IMR-90 (cell line): Measurements from ENCODE around the gene NPIPB8. TPM values are rescaled to one million over a fixed set of nuclear protein-coding genes. Genes with fewer than 3 reads are reported as not detected.
"Not testable (repeated sequence)": the region's sequence is repeated elsewhere in the genome, so short reads cannot be mapped to it uniquely, and the experiment has no call there.

Source experiments
- ATAC-seq: fragments of 200-7000 bp; cut with Tn5 transposase; 2 replicates; pipeline ENCODE4 v1.9.1; 2020; ENCODE audit warnings: low read depth, mild to moderate bottlenecking, moderate library complexity
- BruUV-seq: library from RNA; stranded (reverse); fragments of 400-500 nt; replicated peaks from 2 replicates; lab custom pipeline; 2021; lab: Mats Ljungman, UMichigan
- CTCF ChIA-PET: fragments of 300-600 bp; formaldehyde crosslinking; extraction: SDS; loops from one replicate; lab custom pipeline; 2021; ENCODE audit warnings: antibody characterized with exemption; lab: Yijun Ruan, JAX
- POLR2A ChIA-PET: fragments of 300-600 bp; sonication (Branson Sonifier 250); formaldehyde crosslinking; loops from one replicate; lab custom pipeline; 2022; ENCODE audit warnings: antibody characterized with exemption; ENCODE audit not compliant: unreplicated experiment; lab: Charles Lee
- DNase-seq: peaks from one replicate; pipeline ENCODE4 v3.0.0; 2013
- H2AFZ ChIP-seq: replicated peaks from 2 replicates; pipeline ENCODE3; 2013; ENCODE audit warnings: low read length, mild to moderate bottlenecking; ENCODE audit not compliant: poor library complexity
- H2AK5ac ChIP-seq: 2 replicates; pipeline ENCODE4 v1.6.1; 2013; ENCODE audit warnings: low read depth, low read length, inconsistent platforms
- H2AK9ac ChIP-seq: replicated peaks from 2 replicates; pipeline ENCODE3; 2013; ENCODE audit warnings: mild to moderate bottlenecking, low read depth, low read length, moderate library complexity; ENCODE audit not compliant: poor library complexity
- H2BK120ac ChIP-seq: 2 replicates; pipeline ENCODE4 v1.6.1; 2013; ENCODE audit warnings: low read depth, low read length, inconsistent platforms
- H2BK15ac ChIP-seq: 3 replicates; pipeline ENCODE4 v1.6.1; 2013; ENCODE audit warnings: low read depth, low read length, inconsistent platforms
- H2BK20ac ChIP-seq: 2 replicates; pipeline ENCODE4 v1.6.1; 2013; ENCODE audit warnings: low read depth, mild to moderate bottlenecking, inconsistent platforms, low read length, moderate library complexity
- H2BK5ac ChIP-seq: 2 replicates; pipeline ENCODE4 v1.6.1; 2013; ENCODE audit warnings: mild to moderate bottlenecking, low read depth, low read length, inconsistent platforms; ENCODE audit not compliant: poor library complexity, severe bottlenecking
- H3K14ac ChIP-seq: replicated peaks from 2 replicates; pipeline ENCODE4 v1.6.1; 2013; ENCODE audit warnings: low read depth, low read length, inconsistent platforms
- H3K18ac ChIP-seq: 2 replicates; pipeline ENCODE4 v1.6.1; 2013; ENCODE audit warnings: low read depth, low read length, control low read depth
- H3K23ac ChIP-seq: 2 replicates; pipeline ENCODE4 v1.6.1; 2013; ENCODE audit warnings: low read depth, low read length, inconsistent platforms
- H3K27ac ChIP-seq: 2 replicates; pipeline ENCODE4 v1.5.1; 2013; ENCODE audit warnings: mild to moderate bottlenecking, control low read depth, low read length; ENCODE audit not compliant: insufficient read depth
- H3K27me3 ChIP-seq: 2 replicates; pipeline ENCODE4 v1.6.1; 2013; ENCODE audit warnings: low read length; ENCODE audit not compliant: control insufficient read depth, insufficient read depth
- H3K36me3 ChIP-seq: 2 replicates; pipeline ENCODE4 v1.6.1; 2013; ENCODE audit warnings: low read length, mixed read lengths; ENCODE audit not compliant: control insufficient read depth, insufficient read depth
- H3K4ac ChIP-seq: 2 replicates; pipeline ENCODE4 v1.6.1; 2013; ENCODE audit warnings: low read depth, low read length, inconsistent platforms
- H3K4me1 ChIP-seq: 2 replicates; pipeline ENCODE4 v1.6.1; 2013; ENCODE audit warnings: low read length, mixed read lengths; ENCODE audit not compliant: control insufficient read depth, insufficient read depth
- H3K4me2 ChIP-seq: 2 replicates; pipeline ENCODE4 v1.6.1; 2013; ENCODE audit warnings: low read depth, mild to moderate bottlenecking, control low read depth, low read length, moderate library complexity
- H3K4me3 ChIP-seq: 2 replicates; pipeline ENCODE4 v1.5.1; 2013; ENCODE audit warnings: low read depth, mild to moderate bottlenecking, control low read depth, low read length, moderate library complexity; ENCODE audit not compliant: insufficient read depth
- H3K56ac ChIP-seq: 2 replicates; pipeline ENCODE4 v1.6.1; 2013; ENCODE audit warnings: low read length, inconsistent platforms; ENCODE audit not compliant: insufficient read depth; ENCODE audit errors: extremely low read depth
- H3K79me1 ChIP-seq, 2 experiments: 2 replicates each; pipeline ENCODE4 v1.6.1; 2013; ENCODE audit warnings: low read length in 2 of 2, inconsistent platforms in 1 of 2, low read depth in 1 of 2
- H3K9ac ChIP-seq: 2 replicates; pipeline ENCODE4 v1.6.1; 2013; ENCODE audit warnings: low read depth, low read length, control low read depth
- H3K9me1 ChIP-seq: 2 replicates; pipeline ENCODE4 v1.6.1; 2013; ENCODE audit warnings: low read length, inconsistent platforms; ENCODE audit not compliant: insufficient read depth
- H3K9me3 ChIP-seq: 2 replicates; pipeline ENCODE4 v1.6.1; 2013; ENCODE audit warnings: low read length; ENCODE audit not compliant: control insufficient read depth, insufficient read depth
- H4K20me1 ChIP-seq: 2 replicates; pipeline ENCODE4 v1.6.1; 2013; ENCODE audit warnings: low read length, inconsistent platforms; ENCODE audit not compliant: insufficient read depth
- H4K5ac ChIP-seq: 2 replicates; pipeline ENCODE4 v1.6.1; 2013; ENCODE audit warnings: mild to moderate bottlenecking, low read depth, low read length, control low read depth
- H4K8ac ChIP-seq, 2 experiments: 2 replicates each; pipeline ENCODE4 v1.6.1; 2013; ENCODE audit warnings: low read depth in 2 of 2, low read length in 2 of 2, control low read depth in 1 of 2, inconsistent platforms in 1 of 2
- H4K91ac ChIP-seq: 2 replicates; pipeline ENCODE4 v1.6.1; 2013; ENCODE audit warnings: low read depth, low read length, inconsistent platforms; ENCODE audit not compliant: insufficient read depth
- WGBS, 2 experiments: methylation state at CpG; one replicate each; pipeline versions ENCODE4 v1.1.5 to v1.1.7; 2013; ENCODE audit warnings: missing lambda C conversion rate in 2 of 2; ENCODE audit not compliant: insufficient read length in 1 of 2; ENCODE audit errors: extremely low coverage in 2 of 2; 5-methylcytosine and 5-hydroxymethylcytosine counted together
- dilution Hi-C: fragments of 300-500 bp; cut with HindIII; formaldehyde crosslinking; loops from one replicate; pipeline ENCODE4 v1.14.3; 2018; ENCODE audit warnings: low sequenced_read_pairs; ENCODE audit not compliant: unreplicated experiment
- in situ Hi-C: fragments of 300-500 bp; cut with MboI; formaldehyde crosslinking; loops from 3 replicates; pipeline ENCODE4 v1.14.3; 2019; ENCODE audit warnings: low sequenced_read_pairs, inconsistent platforms, mixed read lengths
- intact Hi-C: fragments of 100-400 bp; cut with micrococcal nuclease; formaldehyde crosslinking; loops from 2 replicates; pipeline ENCODE4 v1.10.0; 2022
- polyA plus RNA-seq, 3 experiments: library from polyadenylated mRNA; depleted of rRNA; stranded (reverse); fragments of >200 nt; gene quantifications; 2 replicates each; pipeline ENCODE4 v1.2.3, GENCODE V29; 2012; ENCODE audit warnings: low replicate concordance in 1 of 3
- total RNA-seq: library from RNA; depleted of rRNA; stranded (reverse); fragments of >200 nt; gene quantifications from 2 replicates; pipeline ENCODE4 v1.2.3, GENCODE V29; 2012

The NPIPB8 gene
- total and polyA plus RNA-seq, 2 of the 4 experiments (the other 2 are of a cell fraction) = not detected

GRCh38 chr16:28688327-28688952, 50.6 kb downstream of the NPIPB8 start:
- H3K36me3 ChIP-seq, dilution Hi-C loops, H2AFZ ChIP-seq, H3K27me3 ChIP-seq, H2BK5ac ChIP-seq, H3K79me1 ChIP-seq, H3K56ac ChIP-seq, H3K9me3 ChIP-seq, H3K4me2 ChIP-seq, H3K14ac ChIP-seq, H3K9me1 ChIP-seq, H4K5ac ChIP-seq, H3K23ac ChIP-seq, H2BK20ac ChIP-seq, CTCF ChIA-PET, H2AK9ac ChIP-seq, H3K4me3 ChIP-seq, H3K4ac ChIP-seq, H4K91ac ChIP-seq, H2BK15ac ChIP-seq, in situ Hi-C loops, H2BK120ac ChIP-seq, H2AK5ac ChIP-seq, H4K8ac ChIP-seq, H4K20me1 ChIP-seq, DNase-seq, H3K4me1 ChIP-seq, BruUV-seq, intact Hi-C loops, H3K9ac ChIP-seq, POLR2A ChIA-PET, H3K18ac ChIP-seq, H3K27ac ChIP-seq: not testable (repeated sequence)
- WGBS, 2 experiments = no CpG with 5 or more reads among the region's 10 CpGs
- peak; percentile 99 for ATAC-seq

DNA sequence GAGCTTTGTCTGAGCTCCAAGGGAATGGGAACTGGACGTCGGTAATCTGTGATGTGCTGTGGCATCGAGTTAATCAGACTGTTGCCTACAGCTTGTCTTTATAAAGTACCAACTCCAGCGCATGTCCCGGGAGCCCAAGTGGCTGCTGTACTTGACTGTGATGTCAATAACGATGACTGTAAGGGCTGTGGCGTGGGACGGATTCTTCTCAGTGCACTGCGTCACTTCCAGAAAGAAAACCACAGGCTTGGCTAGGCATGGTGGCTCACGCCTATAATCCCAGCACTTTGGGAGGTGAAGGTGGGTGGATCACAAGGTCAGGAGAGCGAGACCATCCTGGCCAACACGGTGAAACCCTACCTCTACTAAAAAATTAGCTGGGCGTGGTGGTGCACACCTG, 51.6 kb downstream of the NPIPB8 start:
- in situ Hi-C loops, H3K23ac ChIP-seq, H2BK5ac ChIP-seq, dilution Hi-C loops, POLR2A ChIA-PET, H2BK20ac ChIP-seq, H2AFZ ChIP-seq, DNase-seq, H4K20me1 ChIP-seq, H4K8ac ChIP-seq, H2BK120ac ChIP-seq, H2AK9ac ChIP-seq, H3K14ac ChIP-seq, H4K5ac ChIP-seq, H3K9ac ChIP-seq, CTCF ChIA-PET, ATAC-seq, H3K79me1 ChIP-seq, H3K27ac ChIP-seq, H3K4ac ChIP-seq, H3K4me1 ChIP-seq, H3K18ac ChIP-seq, H4K91ac ChIP-seq, H3K36me3 ChIP-seq, H2AK5ac ChIP-seq, H3K9me1 ChIP-seq, H3K27me3 ChIP-seq, H3K56ac ChIP-seq, H3K4me3 ChIP-seq, H3K4me2 ChIP-seq, H2BK15ac ChIP-seq, H3K9me3 ChIP-seq, BruUV-seq, intact Hi-C loops: not testable (repeated sequence)
- WGBS, 2 experiments = no CpG with 5 or more reads among the region's 13 CpGs
